K562 (cell line): ENCODE measurements around the gene USP32. TPM values are rescaled to one million over a fixed set of nuclear protein-coding genes. Genes with fewer than 3 reads are reported as not detected.

Source experiments
- ATAC-seq: fragments of 200-7000 bp; cut with Tn5 transposase; 3 replicates; pipeline ENCODE4 v1.9.1; 2020; ENCODE audit warnings: moderate library complexity
- BruUV-seq: library from RNA; stranded (reverse); fragments of 400-500 nt; replicated peaks from 2 replicates; lab custom pipeline; 2021; lab: Mats Ljungman, UMichigan
- CTCF ChIA-PET: fragments of 300-600 bp; formaldehyde crosslinking; extraction: SDS; loops from one replicate; lab custom pipeline; 2021; ENCODE audit warnings: low intra/inter-chr PET ratio; lab: Yijun Ruan, JAX
- POLR2A ChIA-PET: fragments of 300-600, 350-650 bp; sonication (Branson Sonifier 250); formaldehyde crosslinking; extraction: SDS; loops from one replicate; lab custom pipeline; 2021; ENCODE audit warnings: antibody characterized with exemption, inconsistent platforms; lab: Yijun Ruan, JAX
- DNase-seq, 4 experiments: peaks; one replicate each; pipeline versions ENCODE4 v3.0.0 to v3.0.0-alpha.2; 2011 to 2018; ENCODE audit warnings: low spot score in 3 of 4, mixed read lengths in 3 of 4; ENCODE audit errors: extremely low read depth in 1 of 4
- FAIRE-seq: peaks from 2 replicates; lab custom pipeline; 2011; peaks lifted over from hg19 to GRCh38; lab: Jason Lieb, UNC
- H2AFZ ChIP-seq: 2 replicates; pipeline ENCODE4 v1.6.0; 2011; ENCODE audit warnings: low read depth, low read length, control low read depth, inconsistent platforms
- H3K27ac ChIP-seq: fragments of 200-600 bp; 3 replicates; pipeline ENCODE4 v1.8.0; 2011; ENCODE audit warnings: low read depth, mild to moderate bottlenecking, control low read depth, inconsistent platforms, low read length, moderate library complexity, mixed read lengths; ENCODE audit errors: extremely low read depth
- H3K27me3 ChIP-seq, 2 experiments: fragments of 300-600 bp in 1 of 2; 2 replicates in 1 of 2; 3 replicates in 1 of 2; pipeline versions ENCODE4 v1.6.0 to v1.8.0; 2011; ENCODE audit warnings: inconsistent platforms in 2 of 2, low read length in 2 of 2, mild to moderate bottlenecking in 1 of 2, mixed read lengths in 1 of 2, moderate library complexity in 1 of 2; ENCODE audit not compliant: control insufficient read depth in 2 of 2, insufficient read depth in 2 of 2
- H3K36me3 ChIP-seq: fragments of 300-600 bp; 3 replicates; pipeline ENCODE4 v1.8.0; 2011; ENCODE audit warnings: mild to moderate bottlenecking, low read length, inconsistent platforms; ENCODE audit not compliant: control insufficient read depth, insufficient read depth
- H3K4me1 ChIP-seq, 2 experiments: fragments of 200-600 bp in 1 of 2; replicated peaks in 1 of 2; 2 replicates in 1 of 2; 3 replicates in 1 of 2; pipeline versions ENCODE4 v1.5.1 to v1.8.0; 2011; ENCODE audit warnings: inconsistent platforms in 2 of 2, low read length in 2 of 2, mild to moderate bottlenecking in 1 of 2, mixed read lengths in 1 of 2, moderate library complexity in 1 of 2; ENCODE audit not compliant: control insufficient read depth in 2 of 2, insufficient read depth in 2 of 2
- H3K4me2 ChIP-seq: 2 replicates; pipeline ENCODE4 v1.6.1; 2011; ENCODE audit warnings: low read length, control low read depth, inconsistent platforms, mixed read lengths; ENCODE audit not compliant: insufficient read depth
- H3K4me3 ChIP-seq: fragments of 200-600 bp; sonication (generic), shearing (Covaris generic); 2 replicates; pipeline ENCODE4 v1.5.1; 2016; ENCODE audit warnings: control low read depth, inconsistent platforms
- H3K79me2 ChIP-seq: fragments of 200-600 bp; 3 replicates; pipeline ENCODE4 v1.8.0; 2011; ENCODE audit warnings: low read length, inconsistent platforms; ENCODE audit not compliant: control insufficient read depth, insufficient read depth
- H3K9ac ChIP-seq, 2 experiments: 2 replicates each; pipeline versions ENCODE4 v1.6.0 to v1.6.1; 2011; ENCODE audit warnings: low read depth in 2 of 2, low read length in 2 of 2, control low read depth in 1 of 2, inconsistent platforms in 1 of 2, mild to moderate bottlenecking in 1 of 2, mixed read lengths in 1 of 2; ENCODE audit not compliant: insufficient read depth in 1 of 2
- H3K9me1 ChIP-seq: one replicate; pipeline ENCODE4 v1.6.0; 2011; ENCODE audit warnings: inconsistent platforms, mild to moderate bottlenecking, low read length, moderate library complexity; ENCODE audit not compliant: control insufficient read depth, insufficient read depth
- H3K9me3 ChIP-seq: replicated peaks from 2 replicates; pipeline ENCODE4 v1.5.1; 2011; ENCODE audit warnings: low read depth, low read length, inconsistent platforms; ENCODE audit not compliant: control insufficient read depth, insufficient read depth
- H4K20me1 ChIP-seq: replicated peaks from 2 replicates; pipeline ENCODE4 v1.6.1; 2011; ENCODE audit warnings: low read length, inconsistent platforms, mixed read lengths; ENCODE audit not compliant: control insufficient read depth, insufficient read depth
- BACH1 ChIP-seq: fragments of 200-800 bp; sonication (Bioruptor generic); IDR thresholded peaks from 2 replicates; pipeline ENCODE4 v1.6.1; 2016; ENCODE audit warnings: missing genetic modification characterization, missing compliant biosample characterization
- FOXA1 ChIP-seq: fragments of 450-650 bp; IDR thresholded peaks from 2 replicates; pipeline ENCODE4 v1.6.1; 2016; ENCODE audit warnings: mild to moderate bottlenecking, borderline replicate concordance
- HDAC2 ChIP-seq: fragments of 450-650 bp; IDR thresholded peaks from 2 replicates; pipeline ENCODE4 v1.6.1; 2016; ENCODE audit warnings: mild to moderate bottlenecking
- MLX ChIP-seq, 2 experiments: fragments of 450-650 bp in 1 of 2; sonication (generic) in 1 of 2; formaldehyde crosslinking; conservative IDR thresholded peaks; 2 replicates each; pipeline versions ENCODE4 v1.4.0 to v1.8.1; 2020 to 2022; ENCODE audit warnings: mild to moderate bottlenecking in 1 of 2, missing genetic modification reagents in 1 of 2
- ZBTB11 ChIP-seq, 3 experiments: fragments of 200-800 bp in 1 of 3; fragments of 250-450 bp in 1 of 3; fragments of 450-650 bp in 1 of 3; sonication (Bioruptor Pico) in 1 of 3; sonication (Bioruptor generic) in 1 of 3; formaldehyde crosslinking in 1 of 3; IDR thresholded peaks; 2 replicates each; pipeline versions ENCODE4 v1.6.1 to v1.8.0; 2016 to 2022; ENCODE audit warnings: mild to moderate bottlenecking in 2 of 3, missing genetic modification characterization in 2 of 3, missing compliant biosample characterization in 1 of 3, moderate library complexity in 1 of 3
- ZNF445 ChIP-seq: fragments of 250-450 bp; sonication (Bioruptor Pico); IDR thresholded peaks from 2 replicates; pipeline ENCODE4 v1.4.0; 2020; ENCODE audit warnings: low read depth, mild to moderate bottlenecking, moderate library complexity
- WGBS: fragments of 100-300 bp; shearing (Covaris generic); methylation state at CpG from one replicate; pipeline ENCODE4 v1.1.6; 2016; ENCODE audit warnings: low coverage, mixed read lengths; ENCODE audit not compliant: insufficient coverage; ENCODE audit errors: missing lambda C conversion rate; 5-methylcytosine and 5-hydroxymethylcytosine counted together
- in situ Hi-C: fragments of 300-500 bp; cut with MboI; formaldehyde crosslinking; loops from 4 replicates; pipeline ENCODE4 v1.15.0; 2018; ENCODE audit warnings: inconsistent platforms, mixed read lengths
- intact Hi-C: fragments of 100-400 bp; cut with micrococcal nuclease; formaldehyde crosslinking; loops from 2 replicates; pipeline ENCODE4 v1.14.2; 2022
- polyA plus RNA-seq, 8 experiments: library from polyadenylated mRNA; depleted of rRNA in 4 of 8; stranded (reverse) in 5 of 8; unstranded in 3 of 8; fragments of >200 nt; fragmentation: Nextera tagmentation in 2 of 8; fragmentation: Illumina TruSeq in 1 of 8; extraction: Ambion mirVana in 2 of 8; extraction: Trizol in 1 of 8; gene quantifications; 2 replicates each; pipeline versions ENCODE4 v1.2.1 to v1.2.3, GENCODE V29; 2011 to 2014; ENCODE audit warnings: inconsistent platforms in 1 of 8, missing spikeins in 1 of 8
- total RNA-seq, 7 experiments: library from RNA; depleted of rRNA in 6 of 7; stranded (reverse); fragments of >200 nt in 6 of 7; fragmentation: Illumina TruSeq in 2 of 7; extraction: Trizol in 2 of 7; gene quantifications; 2 replicates each; pipeline versions ENCODE4 v1.2.1 to v1.2.3, GENCODE V29; 2011 to 2021; ENCODE audit warnings: low replicate concordance in 1 of 7

The USP32 gene
- total and polyA plus RNA-seq, 9 of the 15 experiments (the other 6 are each of a cell fraction or from before 2014, with no cell fraction given): 18.0 to 69.3 (median 47.1) TPM

- H2AFZ ChIP-seq: no peak overlapping the region
- H3K79me2 ChIP-seq: no peaks in the 10 kb centered on the region
- no peaks in the 10 kb centered on the region for H3K9me3 ChIP-seq
- TF ChIP-seq FOXA1: no peak
- no peak for TF ChIP-seq ZNF445 (CRISPR knock-in tag)
- H4K20me1 ChIP-seq: no peaks in the 10 kb centered on the region
- no peak overlapping the region for H3K9ac ChIP-seq
- no peak for ATAC-seq
- no peak for FAIRE-seq
- BruUV-seq: no TSS peak
- H3K4me1 ChIP-seq: peaks cover 0 to 2% of the 10 kb centered on the region in 2 experiments; a peak in 2 of 5 replicates
- CTCF ChIA-PET: no interaction called here
- H3K4me2 ChIP-seq: no peak overlapping the region
- WGBS: 21% methylated on average over 3 of the region's 3 CpGs
- H3K27me3 ChIP-seq: no peaks in the 10 kb centered on the region
- intact Hi-C loops (no loop called here), in situ Hi-C loops (no loop called here)
- no peak overlapping the region for H3K4me3 ChIP-seq
- H3K27ac ChIP-seq: no peak overlapping the region
- POLR2A ChIA-PET: interaction anchor here (0.6 to 2.3 kb wide), 3 partner anchors 12 to 51 kb away, joined by 3 to 6 read pairs (median 3); no protein-coding TSS in a partner anchor
- H3K9me1 ChIP-seq: no peaks in the 10 kb centered on the region
- H3K36me3 ChIP-seq: no peaks in the 10 kb centered on the region
- DNase-seq: no peak
Measured at GRCh38 chr17:60412701-60413100, 20.8 kb upstream of the USP32 start.

- Histone ChIP-seq H3K9me3 (no peaks in the 10 kb centered on the region), H4K20me1 (no peaks in the 10 kb centered on the region), H3K4me1 (peaks cover 0 to 2% of the 10 kb centered on the region in 2 experiments; a peak in 2 of 5 replicates), H3K79me2 (no peaks in the 10 kb centered on the region), H3K27me3 (no peaks in the 10 kb centered on the region), H3K27ac (no peak overlapping the region), H2AFZ (no peak overlapping the region), H3K36me3 (no peaks in the 10 kb centered on the region), H3K4me3 (no peak overlapping the region), H3K4me2 (no peak overlapping the region), H3K9ac (no peak overlapping the region), H3K9me1 (no peaks in the 10 kb centered on the region)
- POLR2A ChIA-PET: interaction anchor here (0.6 kb wide), 1 partner anchor 43 kb away, joined by 3 read pairs; no protein-coding TSS in a partner anchor
- in situ Hi-C loops (no loop called here), intact Hi-C loops (no loop called here)
- 71% methylated on average over 4 of the region's 4 CpGs for WGBS
- BruUV-seq: no TSS peak
- no peak for FAIRE-seq
- no peak for ATAC-seq
- TF ChIP-seq BACH1 (tag) (peak; percentile 39; the same call in 1 of the 2 replicates), ZBTB11 (CRISPR knock-in tag; IDR thresholded peaks at IDR 0.05) (peak in 1 of 3 experiments; percentile 77; a peak in 2 of 6 replicates), HDAC2 (no peak), MLX (CRISPR knock-in tag; conservative IDR thresholded peaks at IDR 0.05) (no peak)
- CTCF ChIA-PET: no interaction called here
- no peak for DNase-seq
Measured at GRCh38 chr17:60410001-60410400, 18.1 kb upstream of the USP32 start.
